Heart right ventricle (tissue), 16 donors: ENCODE results near the gene SLC16A11. TPM values are rescaled to one million over a fixed set of nuclear protein-coding genes. Genes with fewer than 3 reads are reported as not detected.
"Not testable (repeated sequence)": the region's sequence is repeated elsewhere in the genome, so short reads cannot be mapped to it uniquely, and the experiment has no call there.

Experiments used
- ATAC-seq, 8 donors: fragments of 200-7000 bp; cut with Tn5 transposase; one replicate each; pipeline ENCODE4 v1.9.1; 2020; ENCODE audit warnings: mild to moderate bottlenecking in 8 of 8, moderate library complexity in 8 of 8, moderate number of reproducible peaks in 1 of 8
- DNase-seq, 2 donors: peaks; one replicate each; pipeline ENCODE4 v3.0.0-alpha.2; 2020
- H3K27ac ChIP-seq, 10 donors: fragments of 200-600 bp; sonication (generic) in 2 of 10; one replicate each; pipeline versions ENCODE4 v1.5.0 to v1.8.0; 2020 to 2022; ENCODE audit warnings: mild to moderate bottlenecking in 3 of 10
- H3K27me3 ChIP-seq, 7 donors: fragments of 200-600 bp; one replicate each; pipeline ENCODE4 v1.8.0; 2021 to 2022; ENCODE audit warnings: mild to moderate bottlenecking in 2 of 7
- H3K36me3 ChIP-seq, 9 donors: fragments of 200-600 bp; sonication (generic) in 1 of 9; one replicate each; pipeline versions ENCODE4 v1.5.0 to v1.8.0; 2020 to 2022; ENCODE audit warnings: mild to moderate bottlenecking in 2 of 9
- H3K4me1 ChIP-seq, 9 donors: fragments of 200-600 bp; sonication (generic) in 1 of 9; one replicate each; pipeline versions ENCODE4 v1.5.0 to v1.8.0; 2020 to 2022; ENCODE audit warnings: mild to moderate bottlenecking in 4 of 9
- H3K4me3 ChIP-seq, 10 donors: fragments of 200-600 bp; sonication (generic) in 2 of 10; one replicate each; pipeline versions ENCODE4 v1.5.0 to v1.8.0; 2020 to 2022; ENCODE audit warnings: mild to moderate bottlenecking in 7 of 10, moderate library complexity in 2 of 10
- H3K9me3 ChIP-seq, 11 donors: fragments of 200-600 bp in 10 of 11; sonication (generic) in 2 of 11; one replicate each; pipeline versions ENCODE4 v1.5.0 to v1.8.0; 2013 to 2022; ENCODE audit warnings: mild to moderate bottlenecking in 2 of 11, control low read depth in 1 of 11, moderate library complexity in 1 of 11
- WGBS, 2 donors: extraction: QIAGEN DNeasy Blood & Tissue Kit; methylation state at CpG; one replicate each; pipeline ENCODE4 v1.1.7; 2013; ENCODE audit warnings: inconsistent platforms in 1 of 2; 5-methylcytosine and 5-hydroxymethylcytosine counted together
- intact Hi-C, 10 donors: fragments of 100-400 bp; cut with DNase I; formaldehyde crosslinking; loops; one replicate each; pipeline versions ENCODE4 v1.11.1 to v1.14.2; 2022
- long read RNA-seq, 3 donors: library from polyadenylated mRNA; unstranded; transcript quantifications; one replicate each; pipeline ENCODE4 v2.0.0, GENCODE V29; 2020 to 2021
- polyA plus RNA-seq, 2 donors: library from polyadenylated mRNA; stranded (reverse); fragments of 200-250 nt; gene quantifications; one replicate each; pipeline ENCODE4 v1.2.3, GENCODE V29; 2013
- total RNA-seq, 10 donors: library from RNA; stranded (reverse); fragmentation: NEBNext Ultra II Directional in 3 of 10; extraction: Animal tissue kit (Norgen Biotek cat#: 25700) in 3 of 10; gene quantifications; one replicate each; pipeline versions ENCODE4 v1.2.1 to v1.2.4, GENCODE V29; 2021 to 2023
- TF ChIP-seq, protein P1 (sequence below), 9 donors: fragments of 200-600 bp; sonication (generic) in 2 of 9; IDR thresholded peaks; one replicate each; pipeline versions ENCODE4 v1.5.0 to v1.8.0; 2021 to 2022; ENCODE audit warnings: antibody characterized with exemption in 9 of 9, mild to moderate bottlenecking in 5 of 9, moderate library complexity in 1 of 9
- donor health status: Arrhythmogenic right ventricular cardiomyopathy.
- donor health status: ischemic (EF 13 %, LVEDD 7.1; RV severe dilation, severe dysfunction).
- donor health status: healthy with polysubstance abuse.
- donor health status: DM: no; HTN: yes; CAD: no.
- donor health status: DM: no; HTN: no; CAD: no.
- donor health status: ischemic (EF 25% LVEDD 6.9; RV normal size, moderate dysfunction).
- donor health status: ischemic (EF 25% LVEDD 5.7; RV mildly dilated, moderate dysfunction).
- donor health status: healthy.
- donor health status: DM: yes; HTN: yes; CAD: no.
- donor health status: Ischemic cardiomyopathy.
- donor health status: ischemic (EF 35%, LVEDD 5.7; RV mildly dilated, moderate dysfunction).
- donor health status: nonischemic (EF 11% LVEDD 7.7; RV severe dilation, severe dysfunction).
- donor health status: DM: yes; HTN: yes; CAD: no.
- donor health status: PGD.
- donor health status: ischemic (EF 29% LVEDD 5.4; RV normal size, mild dysfunction).
- donor health status: nonischemic (EF 23%, LVEDD 6.1; RV moderate dilation, normal function).

SLC16A11 gene, protein sequence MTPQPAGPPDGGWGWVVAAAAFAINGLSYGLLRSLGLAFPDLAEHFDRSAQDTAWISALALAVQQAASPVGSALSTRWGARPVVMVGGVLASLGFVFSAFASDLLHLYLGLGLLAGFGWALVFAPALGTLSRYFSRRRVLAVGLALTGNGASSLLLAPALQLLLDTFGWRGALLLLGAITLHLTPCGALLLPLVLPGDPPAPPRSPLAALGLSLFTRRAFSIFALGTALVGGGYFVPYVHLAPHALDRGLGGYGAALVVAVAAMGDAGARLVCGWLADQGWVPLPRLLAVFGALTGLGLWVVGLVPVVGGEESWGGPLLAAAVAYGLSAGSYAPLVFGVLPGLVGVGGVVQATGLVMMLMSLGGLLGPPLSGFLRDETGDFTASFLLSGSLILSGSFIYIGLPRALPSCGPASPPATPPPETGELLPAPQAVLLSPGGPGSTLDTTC
- total RNA-seq (1 to 10 TPM in 1 of 10 donors, under 1 TPM in 9; 0.19 to 1.1 (median 0.48) TPM), polyA plus RNA-seq (1 to 10 TPM in 1 of 2 donors, under 1 TPM in 1; 0.78 to 2.1 TPM)
- long read RNA-seq, donor 1, partial matches to known transcripts: 0 of 1 reads
- long read RNA-seq, donor 1, other reads (novel, unspliced or antisense): 1 of 1 reads
- long read RNA-seq, donor 2, partial matches to known transcripts: 0 of 2 reads
- long read RNA-seq, donor 2, other reads (novel, unspliced or antisense): 1 of 2 reads
- long read RNA-seq, donor 3, partial matches to known transcripts: 1 of 2 reads
- long read RNA-seq, donor 3, other reads (novel, unspliced or antisense): 0 of 2 reads

DNA sequence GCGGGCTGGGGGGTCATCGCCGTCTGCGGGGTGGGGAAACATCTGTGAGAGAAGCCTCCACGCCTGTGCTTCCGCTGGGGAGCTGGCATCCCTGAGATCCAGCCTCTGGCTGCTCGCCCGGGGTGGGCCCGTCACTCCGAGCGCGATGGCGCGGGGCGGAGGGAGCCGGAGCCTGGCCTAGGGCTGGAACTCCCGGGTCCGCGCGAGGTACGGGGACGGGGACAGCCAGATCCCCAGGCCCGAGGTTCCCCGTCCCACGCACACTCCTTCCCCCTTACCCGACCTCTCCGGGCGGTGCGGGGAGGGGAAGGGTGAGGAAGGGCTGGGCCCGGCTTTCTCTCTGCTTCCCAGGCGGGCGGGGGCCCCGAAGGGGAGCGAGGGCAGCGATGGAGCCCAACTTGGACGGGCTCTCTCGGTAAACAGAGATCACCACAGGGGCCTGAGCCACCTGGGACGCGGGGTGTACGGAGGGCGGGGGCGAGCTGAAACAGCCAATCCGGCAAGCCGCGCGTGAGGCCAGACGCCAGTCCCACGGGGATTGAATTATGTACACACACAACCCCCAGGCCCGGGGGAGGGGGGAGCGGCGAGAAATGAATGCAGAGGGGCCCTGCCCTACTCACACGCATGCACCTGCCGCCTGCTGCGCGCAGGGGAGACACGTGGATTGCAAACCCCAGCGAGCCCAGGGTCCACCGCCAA lies at the start of gene SLC16A11:
SLC16A11 (minus strand) TSS at position 596 of the 702 bp plus-strand sequence; CDS start at position 17, 579 bp downstream.
- Histone ChIP-seq H3K27ac (peak within 1 kb of the TSS in 8 of 10 donors; percentile 42 to 72 (median 66)), H3K27me3 (peaks cover 5 to 59% (median 29%) of the 10 kb centered on the region in 7 donors), H3K4me1 (peaks cover 9 to 44% (median 37%) of the 10 kb centered on the region in 9 donors), H3K4me3 (peak within 1 kb of the TSS; percentile 40 to 63 (median 55)), H3K36me3 (no peaks in the 10 kb centered on the region), H3K9me3 (no peaks in the 10 kb centered on the region)
- 2 to 3% methylated on average over 56 to 58 of the region's 58 CpGs for WGBS, 2 donors
- DNase-seq (peak in 1 of 2 donors; percentile 59), ATAC-seq (peak; percentile 39 to 60 (median 54))
- TF ChIP-seq, protein P1, sequence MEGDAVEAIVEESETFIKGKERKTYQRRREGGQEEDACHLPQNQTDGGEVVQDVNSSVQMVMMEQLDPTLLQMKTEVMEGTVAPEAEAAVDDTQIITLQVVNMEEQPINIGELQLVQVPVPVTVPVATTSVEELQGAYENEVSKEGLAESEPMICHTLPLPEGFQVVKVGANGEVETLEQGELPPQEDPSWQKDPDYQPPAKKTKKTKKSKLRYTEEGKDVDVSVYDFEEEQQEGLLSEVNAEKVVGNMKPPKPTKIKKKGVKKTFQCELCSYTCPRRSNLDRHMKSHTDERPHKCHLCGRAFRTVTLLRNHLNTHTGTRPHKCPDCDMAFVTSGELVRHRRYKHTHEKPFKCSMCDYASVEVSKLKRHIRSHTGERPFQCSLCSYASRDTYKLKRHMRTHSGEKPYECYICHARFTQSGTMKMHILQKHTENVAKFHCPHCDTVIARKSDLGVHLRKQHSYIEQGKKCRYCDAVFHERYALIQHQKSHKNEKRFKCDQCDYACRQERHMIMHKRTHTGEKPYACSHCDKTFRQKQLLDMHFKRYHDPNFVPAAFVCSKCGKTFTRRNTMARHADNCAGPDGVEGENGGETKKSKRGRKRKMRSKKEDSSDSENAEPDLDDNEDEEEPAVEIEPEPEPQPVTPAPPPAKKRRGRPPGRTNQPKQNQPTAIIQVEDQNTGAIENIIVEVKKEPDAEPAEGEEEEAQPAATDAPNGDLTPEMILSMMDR (IDR thresholded peaks at IDR 0.05): no peak
- intact Hi-C loops: loop anchor here in 3 of 10 donors (10.0 kb wide), 2 partner anchors 251 to 261 kb away; partner anchors contain the start of genes YBX2 (in 2 of the 3) and EIF5A (in 1 of the 3)

GRCh38 chr17:7091311-7092005 lies 47.6 kb upstream of the SLC16A11 start:
- intact Hi-C loops, H3K27ac ChIP-seq, DNase-seq, H3K36me3 ChIP-seq, ATAC-seq, H3K9me3 ChIP-seq: not testable (repeated sequence)
- H3K27me3 ChIP-seq: peaks cover 0 to 38% (median 35%) of the 10 kb centered on the region in 7 donors
- H3K4me3 ChIP-seq: peak overlapping the region in 1 of 10 donors; percentile 17
- 46 to 51% methylated on average over 20 to 25 of the region's 28 CpGs for WGBS, 2 donors
- H3K4me1 ChIP-seq: peaks cover 0 to 26% (median 0%) of the 10 kb centered on the region in 9 donors

DNA sequence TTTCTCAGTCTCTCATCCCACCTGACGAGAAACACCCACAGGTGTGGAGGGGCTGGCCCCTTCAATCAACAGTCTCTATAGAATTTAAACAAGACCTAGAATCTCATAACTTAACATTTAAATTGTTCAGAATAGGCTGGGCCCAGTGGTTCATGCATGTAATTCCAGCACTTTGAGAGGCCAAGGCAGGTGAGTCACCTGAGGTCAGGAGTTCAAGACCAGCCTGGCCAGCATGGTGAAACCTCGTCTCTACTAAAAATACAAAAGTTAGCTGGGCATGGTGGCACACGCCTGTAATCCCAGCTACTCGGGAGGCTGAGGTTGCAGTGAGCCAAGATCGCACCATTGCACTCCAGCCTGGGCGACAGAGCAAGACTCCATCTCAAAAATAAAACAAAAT lies 45.7 kb upstream of the SLC16A11 start:
- Histone ChIP-seq H3K27me3 (peaks cover 0 to 46% (median 24%) of the 10 kb centered on the region in 7 donors), H3K4me1 (peaks cover 0 to 16% (median 0%) of the 10 kb centered on the region in 9 donors)
- ATAC-seq, H3K36me3 ChIP-seq, intact Hi-C loops, H3K4me3 ChIP-seq, H3K27ac ChIP-seq, H3K9me3 ChIP-seq, DNase-seq: not testable (repeated sequence)
- WGBS, 2 donors: 93 to 95% methylated on average over 6 of the region's 6 CpGs

DNA sequence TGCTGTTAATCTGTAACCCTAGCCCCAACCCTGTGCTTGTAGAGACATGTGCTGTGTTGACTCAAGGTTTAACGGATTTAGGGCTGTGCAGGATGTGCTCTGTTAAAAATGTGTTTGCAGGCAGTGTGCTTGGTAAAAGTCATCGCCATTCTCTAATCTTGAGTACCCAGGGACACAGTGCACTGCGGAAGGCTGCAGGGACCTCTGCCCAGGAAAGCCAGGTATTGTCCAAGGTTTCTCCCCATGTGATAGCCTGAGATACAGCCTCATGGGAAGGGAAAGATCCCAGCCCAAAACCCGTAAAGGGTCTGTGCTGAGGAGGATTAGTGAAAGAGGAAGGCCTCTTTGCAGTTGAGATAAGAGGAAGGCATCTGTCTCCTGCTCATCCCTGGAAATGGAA lies 44.5 kb upstream of the SLC16A11 start:
- DNase-seq, H3K36me3 ChIP-seq, H3K27ac ChIP-seq, intact Hi-C loops, ATAC-seq, H3K9me3 ChIP-seq, H3K4me3 ChIP-seq: not testable (repeated sequence)
- peaks cover 0 to 46% (median 23%) of the 10 kb centered on the region in 7 donors for H3K27me3 ChIP-seq
- 49% methylated on average over 4 of the region's 4 CpGs for WGBS, 2 donors
- H3K4me1 ChIP-seq: peaks cover 0 to 24% (median 0%) of the 10 kb centered on the region in 9 donors

GRCh38 chr17:7084088-7084487 lies 40.2 kb upstream of the SLC16A11 start:
- Histone ChIP-seq H3K27ac (peak overlapping the region in 1 of 10 donors; percentile 77), H3K27me3 (peaks cover 0 to 18% (median 3%) of the 10 kb centered on the region in 7 donors), H3K9me3 (no peaks in the 10 kb centered on the region), H3K36me3 (no peaks in the 10 kb centered on the region), H3K4me3 (no peak overlapping the region), H3K4me1 (peaks cover 0 to 42% (median 0%) of the 10 kb centered on the region in 9 donors)
- 36 to 49% methylated on average over 7 of the region's 7 CpGs for WGBS, 2 donors
- no peak for DNase-seq
- TF ChIP-seq, protein P1 (IDR thresholded peaks at IDR 0.05): no peak
- intact Hi-C loops: loop anchor here in 1 of 10 donors (5.0 kb wide), 1 partner anchor 38 kb away; no protein-coding TSS in a partner anchor
- peak in 1 of 8 donors; percentile 9 for ATAC-seq
